ENCODE results near the gene KLHL29. TPM values are rescaled to one million over a fixed set of nuclear protein-coding genes. Genes with fewer than 3 reads are reported as not detected.

Gene KLHL29
- total and polyA plus RNA-seq, 10 donors: 1.5 to 30.5 (median 9.4) TPM

- Histone ChIP-seq H3K9me3 (no peaks in the 10 kb centered on the region), H3K27ac (no peak overlapping the region), H3K36me3 (no peaks in the 10 kb centered on the region), H3K4me3 (no peak overlapping the region), H3K27me3 (replicated peaks in 1 of 7) (no peaks in the 10 kb centered on the region), H3K4me1 (no peaks in the 10 kb centered on the region)
- WGBS, 5 donors: 84 to 91% (median 85%) methylated on average over 10 of the region's 10 CpGs
- no peak for TF ChIP-seq POLR2A (IDR thresholded peaks at IDR 0.05)
- TF ChIP-seq CTCF (IDR thresholded peaks at IDR 0.05 in 8 of 11, conservative IDR thresholded peaks at IDR 0.05 in 3 of 11): no peak
- TF ChIP-seq POLR2AphosphoS5 (IDR thresholded peaks at IDR 0.05): no peak
- intact Hi-C loops (cut with DNase I; ENCODE audit: low total_unique reads): no loop called here
- DNase-seq: no peak
These were observed 101.1 kb downstream of the KLHL29 start for GRCh38 chr2:23485841-23486683.

- Histone ChIP-seq H3K4me1 (no peaks in the 10 kb centered on the region), H3K9me3 (no peaks in the 10 kb centered on the region), H3K4me3 (no peak overlapping the region), H3K27me3 (replicated peaks in 1 of 7) (no peaks in the 10 kb centered on the region), H3K36me3 (no peaks in the 10 kb centered on the region), H3K27ac (no peak overlapping the region)
- no peak for DNase-seq
- TF ChIP-seq CTCF (IDR thresholded peaks at IDR 0.05 in 8 of 11, conservative IDR thresholded peaks at IDR 0.05 in 3 of 11) (no peak), POLR2AphosphoS5 (IDR thresholded peaks at IDR 0.05) (no peak), POLR2A (IDR thresholded peaks at IDR 0.05) (no peak)
- intact Hi-C loops (cut with DNase I; ENCODE audit: low total_unique reads): no loop called here
- WGBS, 5 donors: 69 to 82% (median 79%) methylated on average over 5 of the region's 5 CpGs
These were observed 101.7 kb downstream of the KLHL29 start for GRCh38 chr2:23486684-23487075.

GRCh38 chr2:23487735-23488492 is 102.9 kb downstream of the KLHL29 start:
- Histone ChIP-seq H3K4me1 (no peaks in the 10 kb centered on the region), H3K4me3 (no peak overlapping the region), H3K9me3 (no peaks in the 10 kb centered on the region), H3K27ac (no peak overlapping the region), H3K27me3 (replicated peaks in 1 of 7) (no peaks in the 10 kb centered on the region), H3K36me3 (no peaks in the 10 kb centered on the region)
- WGBS, 5 donors: 69 to 77% (median 74%) methylated on average over 14 of the region's 14 CpGs
- intact Hi-C loops (cut with DNase I; ENCODE audit: low total_unique reads): no loop called here
- no peak for TF ChIP-seq POLR2A (IDR thresholded peaks at IDR 0.05)
- peak; percentile 56 for DNase-seq

GRCh38 chr2:23488584-23488983 is 103.6 kb downstream of the KLHL29 start:
- Histone ChIP-seq H3K9me3 (no peaks in the 10 kb centered on the region), H3K4me1 (no peaks in the 10 kb centered on the region), H3K36me3 (no peaks in the 10 kb centered on the region), H3K27me3 (replicated peaks in 1 of 7) (no peaks in the 10 kb centered on the region), H3K27ac (no peak overlapping the region), H3K4me3 (no peak overlapping the region)
- intact Hi-C loops (cut with DNase I; ENCODE audit: low total_unique reads): no loop called here
- TF ChIP-seq CTCF (IDR thresholded peaks at IDR 0.05 in 8 of 11, conservative IDR thresholded peaks at IDR 0.05 in 3 of 11) (no peak), POLR2A (IDR thresholded peaks at IDR 0.05) (no peak), POLR2AphosphoS5 (IDR thresholded peaks at IDR 0.05) (no peak)
- WGBS, 5 donors: 80 to 92% (median 87%) methylated on average over 4 of the region's 4 CpGs
- DNase-seq: peak; percentile 23
